Measurements from ENCODE around the gene EPS8.

EPS8 gene

DNA sequence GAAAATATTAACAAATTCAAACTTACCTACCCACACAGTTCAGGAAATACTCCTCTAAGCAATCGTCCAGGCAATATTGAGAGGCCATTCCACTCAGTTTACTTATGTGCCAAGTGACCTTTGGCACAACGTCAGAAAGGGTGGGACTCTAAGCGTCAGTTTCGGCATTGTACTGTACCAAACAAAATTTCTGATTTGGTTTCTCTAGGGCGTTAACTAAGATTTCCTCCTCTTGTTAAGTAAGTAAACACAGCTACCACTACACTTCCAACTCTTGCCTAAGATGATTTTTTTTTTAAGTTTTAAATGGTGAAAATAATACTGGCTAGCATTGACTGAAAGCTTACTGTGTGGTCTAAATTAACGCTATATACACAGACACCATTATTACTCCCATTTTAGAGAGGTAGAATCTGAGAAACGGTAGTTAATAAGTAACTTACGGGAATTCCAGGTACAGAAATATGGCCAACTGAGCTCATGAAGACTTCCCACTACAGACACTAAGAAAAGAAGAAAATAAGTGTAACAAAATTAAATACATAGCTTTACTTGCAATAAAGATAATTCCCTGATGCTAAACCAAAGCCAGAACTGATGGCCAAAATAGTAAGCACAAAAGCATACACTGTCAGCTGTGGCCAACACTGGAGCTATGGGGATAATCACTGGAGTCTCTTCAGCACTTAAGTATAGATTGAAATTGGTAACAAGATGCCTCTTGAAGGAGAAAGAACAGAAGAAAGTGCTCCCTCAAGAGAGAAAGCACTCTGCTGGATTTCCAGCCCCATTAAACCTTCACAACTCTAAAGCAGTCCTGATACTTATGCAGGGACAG lies 76.1 kb downstream of the EPS8 start:
- no peak for DNase-seq

DNA sequence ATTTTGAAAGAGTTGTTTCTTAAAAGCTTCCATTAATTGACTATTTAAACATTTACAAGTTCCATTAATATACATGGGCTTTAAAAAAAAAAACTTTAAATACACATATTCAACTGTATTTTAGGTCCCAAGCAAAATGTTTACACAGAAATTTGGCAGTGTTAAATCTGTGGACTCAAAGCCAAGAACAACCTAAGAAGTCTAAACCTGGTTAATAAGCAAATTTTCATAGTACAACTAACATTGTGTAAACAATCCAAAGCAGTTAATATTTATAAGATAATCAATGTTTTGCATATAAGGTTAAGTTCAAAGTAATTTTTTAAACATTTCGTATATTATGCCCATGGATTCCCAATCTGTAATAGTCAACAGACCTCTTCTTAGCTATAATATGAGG lies 77.0 kb downstream of the EPS8 start:
- DNase-seq = no peak

DNA sequence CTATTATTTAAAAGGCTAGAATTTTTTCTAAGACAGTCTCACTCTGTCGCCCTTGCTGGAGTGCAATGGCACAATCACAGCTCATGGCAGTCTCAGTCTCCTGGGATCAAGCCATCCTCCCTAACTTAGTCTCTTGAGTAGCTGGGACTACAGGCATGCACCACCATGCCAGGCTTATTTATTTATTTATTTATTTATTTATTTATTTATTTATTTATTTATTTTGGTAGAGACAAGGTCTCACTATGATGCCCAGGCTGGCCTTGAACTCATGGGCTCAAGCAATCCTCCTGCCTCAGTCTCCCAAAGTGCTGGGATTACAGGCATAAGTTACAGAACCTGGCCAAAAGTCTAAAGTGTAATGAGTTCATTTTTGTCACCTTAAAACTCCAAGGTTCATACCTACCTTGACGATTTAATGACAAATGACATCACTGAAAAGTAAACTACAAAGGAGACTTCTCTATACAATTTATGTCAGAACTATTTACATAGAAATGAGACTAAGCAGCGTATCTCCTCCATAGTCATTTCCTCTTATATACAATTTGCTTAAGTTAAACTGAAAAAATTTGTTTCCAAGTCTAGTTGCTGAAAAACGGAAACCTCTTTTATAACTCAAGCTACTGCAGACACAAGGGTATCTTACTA lies 78.2 kb downstream of the EPS8 start:
- no peak for DNase-seq

DNA sequence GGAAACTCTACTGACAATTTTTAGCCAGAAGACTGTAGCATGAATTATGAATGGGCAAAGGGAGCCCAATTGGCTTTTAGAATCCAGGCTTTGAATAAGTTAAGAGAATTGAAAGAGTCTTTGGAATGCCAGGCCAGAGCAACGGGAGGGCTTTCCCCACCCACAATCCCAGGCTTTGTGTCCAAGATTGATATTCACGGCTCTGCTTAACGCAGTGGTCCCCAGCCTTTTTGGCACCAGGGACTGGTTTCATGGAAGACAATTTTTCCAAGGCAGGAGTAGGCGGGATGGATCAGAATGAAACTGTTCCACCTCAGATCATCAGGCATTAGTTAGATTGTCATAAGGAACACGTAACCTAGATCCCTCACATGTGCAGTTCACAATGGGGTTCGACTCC lies 79.6 kb downstream of the EPS8 start:
- DNase-seq = no peak

DNA sequence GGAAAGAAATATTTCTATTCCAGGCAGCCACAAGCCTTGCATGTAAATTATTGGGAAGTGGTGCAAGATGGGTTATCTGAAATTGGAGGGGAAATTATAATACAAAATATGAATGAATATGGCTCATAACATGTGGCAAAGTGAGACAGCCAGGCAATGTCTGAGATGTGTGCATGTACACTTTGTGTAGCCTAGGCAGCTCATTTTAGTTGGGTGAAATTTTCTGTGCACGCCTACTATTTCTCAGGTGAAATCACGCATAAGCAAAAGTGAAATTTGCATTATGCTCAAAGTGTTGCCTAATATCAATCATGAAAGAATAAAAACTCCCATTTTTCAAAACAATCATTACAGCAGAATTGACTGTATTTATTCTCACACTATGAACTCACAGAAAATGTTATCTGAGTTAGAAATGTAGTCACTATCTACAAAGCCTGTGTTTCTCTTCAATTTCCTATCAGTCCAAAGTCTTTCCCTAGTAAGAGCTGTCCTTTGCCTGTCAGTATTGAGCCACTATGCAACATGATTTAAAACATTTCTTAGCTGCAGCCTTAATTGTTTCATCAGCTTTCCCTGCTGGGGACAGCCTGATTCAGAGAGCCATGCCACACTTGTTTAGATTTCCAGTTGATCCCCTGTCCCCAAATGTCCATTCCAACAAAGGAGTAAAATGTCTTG lies 80.7 kb downstream of the EPS8 start:
- no peak for DNase-seq

DNA sequence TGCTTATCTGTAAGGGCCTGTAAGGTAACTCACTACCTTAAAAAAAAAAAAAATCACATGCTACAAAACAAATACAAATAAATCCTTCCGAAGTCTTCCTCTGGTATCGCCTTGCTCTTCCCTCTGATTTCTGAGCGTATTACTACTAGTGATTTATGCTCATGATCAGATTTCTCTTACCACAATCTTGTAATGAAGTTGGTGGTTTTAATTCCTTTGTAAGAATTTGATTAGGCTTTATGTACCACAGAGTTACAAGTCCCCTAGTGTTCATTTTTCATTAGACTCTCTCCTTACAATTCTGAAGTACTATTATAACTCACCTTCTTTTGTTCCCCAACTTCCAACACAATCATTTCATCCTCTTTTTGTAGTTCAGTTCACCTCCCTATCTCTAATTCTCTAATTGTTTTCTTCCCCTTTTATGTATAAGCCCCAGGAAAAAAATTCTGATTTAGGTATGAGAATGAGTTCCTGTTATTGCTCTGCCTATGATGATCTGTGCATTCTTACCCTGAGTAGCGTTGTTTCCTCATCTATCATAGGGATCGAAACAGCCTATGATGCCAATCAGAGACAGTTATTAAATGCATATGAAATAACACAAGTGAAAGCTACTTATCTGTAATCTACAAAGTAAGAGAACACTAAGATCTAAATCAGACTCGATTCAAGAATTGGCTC lies 81.5 kb downstream of the EPS8 start:
- no peak for DNase-seq

DNA sequence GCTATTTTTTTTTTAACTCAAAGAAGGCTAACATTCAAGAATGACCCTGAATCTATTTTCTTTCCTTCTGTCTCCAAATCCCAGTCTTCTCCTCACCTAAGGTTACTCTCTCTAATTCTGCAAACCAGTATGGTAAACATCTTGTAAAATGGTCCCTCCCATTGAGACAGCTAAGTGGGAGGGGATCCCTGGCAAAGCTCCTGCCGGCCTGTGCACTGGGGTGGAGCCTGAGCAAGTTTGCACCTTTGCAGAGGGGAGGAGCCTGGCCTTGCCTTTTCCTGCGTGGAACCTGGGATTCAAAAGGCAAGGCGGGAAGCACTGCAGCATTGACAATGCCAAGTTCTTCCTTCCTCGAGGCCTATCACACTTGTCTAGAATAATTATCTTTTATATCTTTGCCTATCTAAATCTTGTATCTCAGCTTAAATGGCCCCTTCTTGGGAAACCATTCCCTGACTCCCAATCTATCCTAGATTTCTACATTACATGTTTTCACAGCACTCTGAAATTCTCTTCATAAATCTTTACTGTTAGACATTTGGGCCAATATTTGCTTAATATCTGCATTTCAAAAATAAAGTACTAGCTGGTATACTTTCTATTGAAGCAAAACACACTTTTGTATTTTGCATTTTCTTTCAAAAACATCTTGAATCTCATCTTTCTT lies 83.0 kb downstream of the EPS8 start:
- no peak for DNase-seq

DNA sequence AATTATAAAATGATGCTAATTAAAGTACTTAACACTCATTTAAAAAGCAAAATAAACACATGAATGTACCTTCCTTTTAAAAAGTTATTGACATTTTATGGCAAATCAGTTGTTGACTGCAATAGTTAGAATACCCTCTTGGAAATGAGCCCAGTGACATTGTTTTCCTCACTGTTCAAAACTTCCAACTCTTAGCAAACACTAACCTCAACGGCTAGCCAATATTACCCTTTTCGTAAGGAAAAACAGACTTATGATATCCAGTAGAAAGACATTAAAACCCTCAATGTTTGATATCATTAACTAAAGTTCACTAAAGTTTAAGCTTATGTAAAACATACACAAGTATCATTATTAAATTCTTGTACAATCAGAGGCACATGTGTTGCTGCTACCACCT lies 83.6 kb downstream of the EPS8 start:
- DNase-seq = no peak

DNA sequence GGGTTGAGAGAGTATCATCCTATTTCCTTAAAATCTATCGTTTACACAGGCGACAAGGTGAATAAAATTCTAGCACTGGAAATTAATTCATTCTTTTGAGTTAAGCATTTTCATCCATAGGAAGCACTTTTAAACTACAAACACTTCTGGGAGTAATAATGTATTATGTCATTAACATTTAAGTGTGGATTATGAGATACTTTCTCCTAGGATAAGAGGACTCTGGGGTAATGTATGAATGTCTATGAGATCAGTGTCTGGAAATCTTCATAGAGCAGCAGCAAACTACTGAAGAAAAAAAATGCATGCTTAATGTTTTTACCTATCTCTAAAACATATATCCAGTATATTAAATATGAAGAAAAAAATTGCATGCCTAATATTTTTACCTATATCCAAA lies 86.9 kb downstream of the EPS8 start:
- DNase-seq = no peak

DNA sequence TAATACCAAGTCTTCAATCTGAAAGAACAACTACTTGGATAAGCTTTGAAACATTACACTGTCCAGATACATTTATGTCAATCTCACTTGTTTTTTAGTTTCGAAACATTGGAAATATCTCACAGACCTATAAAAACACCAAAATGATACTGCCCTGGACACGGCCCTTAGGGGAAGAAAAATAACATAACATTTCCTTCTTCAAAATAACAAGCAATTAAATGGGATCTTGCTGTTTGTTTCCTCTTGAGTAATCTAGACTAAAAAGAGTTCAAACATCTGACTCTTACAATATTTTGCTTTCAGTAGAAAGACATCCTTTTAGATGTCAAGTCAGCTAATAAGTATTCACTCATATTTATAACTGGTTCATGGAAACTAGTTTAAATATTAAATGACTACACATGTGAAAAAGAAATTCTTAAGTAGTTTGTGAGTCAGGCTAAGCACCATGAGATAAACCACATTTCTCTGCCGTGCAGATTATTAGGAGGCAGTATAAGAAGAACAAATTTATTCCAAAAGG lies 87.5 kb downstream of the EPS8 start:
- DNase-seq = no peak

DNA sequence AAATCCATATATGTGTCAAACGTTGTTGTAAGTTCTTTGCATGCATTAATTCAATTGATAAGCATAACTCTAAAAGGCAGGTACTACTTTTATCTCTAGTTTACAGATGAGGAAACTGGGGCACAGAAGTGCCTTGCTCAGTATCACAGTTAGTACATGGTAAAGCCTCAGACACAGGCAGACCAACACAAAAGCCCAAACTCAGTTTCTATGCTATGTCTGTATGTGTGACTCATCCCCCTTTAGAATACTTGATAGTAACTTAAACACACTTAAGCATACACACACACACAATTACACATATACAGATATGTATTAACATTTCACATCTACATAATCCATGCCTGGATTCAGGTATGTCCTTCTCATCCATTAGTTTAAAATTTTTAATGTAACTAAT lies 88.0 kb downstream of the EPS8 start:
- no peak for DNase-seq

DNA sequence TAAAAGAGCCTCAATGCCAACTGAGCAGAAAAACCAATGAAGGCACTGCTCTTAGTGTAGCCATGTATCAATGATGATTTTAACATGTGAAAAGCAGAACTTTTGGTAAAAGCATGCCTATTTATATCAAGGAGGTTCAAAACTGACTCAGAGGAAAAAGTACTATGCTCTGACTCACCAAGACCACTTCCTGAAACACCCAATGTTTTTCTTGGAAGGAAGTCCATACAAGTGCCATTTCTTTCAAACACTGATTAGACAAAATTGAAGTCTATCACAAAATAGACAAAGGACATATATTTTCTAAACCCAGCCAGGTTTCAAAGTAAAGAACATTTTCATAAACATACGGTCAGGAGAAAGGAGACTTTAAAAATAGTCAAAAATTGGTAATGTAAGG lies 88.6 kb downstream of the EPS8 start:
- DNase-seq = no peak

DNA sequence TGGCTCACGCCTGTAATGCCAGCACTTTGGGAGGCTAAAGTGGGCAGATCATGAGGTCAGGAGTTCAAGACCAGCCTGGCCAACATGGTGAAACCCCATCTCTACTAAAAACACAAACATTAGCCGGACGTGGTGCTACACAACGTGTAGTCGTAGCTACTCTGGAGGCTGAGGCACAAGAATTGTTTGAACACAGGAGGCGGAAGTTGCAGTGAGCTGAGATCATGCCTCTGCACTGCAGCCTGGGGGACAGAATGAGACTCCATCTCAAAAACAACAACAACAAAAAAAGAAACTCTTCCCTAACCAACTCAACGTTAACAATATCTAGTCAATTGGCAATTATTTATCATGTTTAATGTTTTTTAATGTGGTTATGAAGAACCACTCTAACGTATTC lies 89.3 kb downstream of the EPS8 start:
- DNase-seq = no peak

DNA sequence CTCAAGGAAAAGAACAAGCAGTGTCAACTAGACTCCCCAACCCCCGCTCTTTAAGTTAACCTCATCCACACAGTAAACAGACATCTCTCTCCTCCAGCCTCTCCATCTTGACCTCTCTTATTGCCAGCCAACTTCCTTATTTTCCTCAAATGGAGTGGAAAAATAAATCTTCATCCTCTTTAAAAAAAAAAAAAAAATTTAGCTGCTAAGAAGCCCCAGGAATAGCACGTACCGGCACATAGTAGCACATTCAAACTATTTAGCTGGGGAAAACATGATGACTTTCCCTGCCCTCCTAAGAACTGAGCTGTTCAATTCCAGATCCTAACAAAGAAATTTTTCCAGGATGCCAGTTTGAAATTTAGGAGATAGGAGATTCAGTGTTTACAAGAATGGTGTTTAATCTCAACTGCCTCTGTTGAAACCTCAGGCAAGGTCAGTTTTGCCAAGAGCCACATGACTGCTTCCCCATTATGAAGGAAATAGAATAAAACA lies 90.8 kb downstream of the EPS8 start:
- DNase-seq = no peak

DNA sequence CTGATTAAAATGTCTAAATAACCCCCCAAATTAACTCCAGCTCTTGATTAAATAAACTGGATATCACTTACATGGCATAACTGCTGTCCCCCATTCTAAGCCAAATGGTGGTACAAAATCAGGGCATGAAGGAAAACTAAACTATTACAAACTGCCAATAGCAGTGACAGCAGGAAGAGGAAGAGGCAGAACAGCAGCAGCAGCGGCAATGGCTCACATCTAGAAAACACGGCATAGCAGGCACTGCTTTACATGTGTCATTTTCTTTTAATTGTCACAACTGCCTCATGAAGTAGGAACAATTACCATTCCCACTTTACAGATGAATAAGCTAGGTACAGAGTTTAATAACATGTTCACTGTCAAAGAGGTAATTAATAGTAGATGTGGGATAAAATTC lies 92.0 kb downstream of the EPS8 start:
- DNase-seq = no peak

DNA sequence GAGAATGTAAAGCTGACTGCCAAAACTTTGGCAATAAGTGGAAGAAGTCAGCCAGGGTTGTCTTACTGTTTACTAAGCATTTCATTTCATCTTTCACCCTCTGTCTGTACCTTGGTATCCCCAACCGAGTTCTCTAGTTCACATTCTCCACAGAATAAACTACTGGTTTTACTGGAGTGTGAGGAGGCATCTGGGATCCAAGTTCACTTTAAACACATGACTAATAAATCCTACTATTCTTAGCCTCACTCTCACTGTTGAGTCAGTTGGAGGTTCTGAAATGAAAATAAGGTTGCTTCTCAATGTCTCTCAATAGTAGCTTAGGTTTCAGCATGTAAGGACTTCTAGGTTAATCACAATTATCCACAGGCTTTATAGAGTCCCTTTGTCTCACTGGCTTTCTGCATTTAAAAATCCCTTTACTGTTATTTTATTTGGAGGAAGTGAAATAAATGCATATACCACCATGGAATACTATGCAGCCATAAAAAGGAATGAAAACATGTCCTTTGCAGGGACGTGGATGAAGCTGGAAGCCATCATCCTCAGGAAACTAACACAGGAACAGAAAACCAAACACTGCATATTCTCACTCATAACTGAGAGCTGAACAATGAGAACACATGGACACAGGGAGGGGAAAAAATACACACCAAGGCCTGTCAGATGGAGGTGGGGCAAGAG lies 95.8 kb downstream of the EPS8 start:
- no peak for DNase-seq

DNA sequence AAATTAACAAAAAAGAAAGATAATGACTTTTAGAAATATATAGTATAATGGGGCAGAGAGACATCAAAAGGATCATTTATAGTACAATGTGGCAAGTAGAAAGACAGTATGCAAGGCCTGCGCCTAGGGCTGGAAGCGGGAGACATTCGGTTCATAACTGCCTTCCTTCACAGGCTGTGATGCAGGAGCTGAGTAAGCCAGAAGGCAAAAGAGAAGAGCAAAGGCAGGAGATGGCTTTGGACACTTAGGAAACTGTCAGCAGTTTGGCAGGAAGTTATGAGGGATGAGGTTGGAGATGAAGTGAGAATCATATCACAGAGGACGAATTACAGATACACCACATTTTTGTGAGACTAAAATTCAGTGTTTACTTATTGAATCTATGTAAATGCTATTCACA lies 97.8 kb downstream of the EPS8 start:
- no peak for DNase-seq

DNA sequence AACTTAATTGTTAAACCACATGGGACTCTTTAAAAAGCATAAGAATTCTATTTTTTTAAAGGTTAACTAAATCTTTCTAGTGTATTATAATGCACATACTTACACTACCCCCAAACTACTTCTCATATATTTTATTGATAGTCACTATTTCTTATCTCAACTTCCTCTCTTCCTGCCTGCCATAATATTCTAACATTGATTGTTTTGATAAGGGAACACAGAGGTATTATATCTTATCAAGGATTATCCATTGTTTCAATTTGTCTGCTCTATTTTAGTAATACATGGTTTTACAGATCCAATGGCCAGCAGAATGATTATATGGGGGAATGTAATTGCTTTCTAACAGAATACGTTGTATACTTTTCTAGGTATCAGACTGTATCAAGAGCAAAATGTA lies 98.9 kb downstream of the EPS8 start:
- DNase-seq = no peak

DNA sequence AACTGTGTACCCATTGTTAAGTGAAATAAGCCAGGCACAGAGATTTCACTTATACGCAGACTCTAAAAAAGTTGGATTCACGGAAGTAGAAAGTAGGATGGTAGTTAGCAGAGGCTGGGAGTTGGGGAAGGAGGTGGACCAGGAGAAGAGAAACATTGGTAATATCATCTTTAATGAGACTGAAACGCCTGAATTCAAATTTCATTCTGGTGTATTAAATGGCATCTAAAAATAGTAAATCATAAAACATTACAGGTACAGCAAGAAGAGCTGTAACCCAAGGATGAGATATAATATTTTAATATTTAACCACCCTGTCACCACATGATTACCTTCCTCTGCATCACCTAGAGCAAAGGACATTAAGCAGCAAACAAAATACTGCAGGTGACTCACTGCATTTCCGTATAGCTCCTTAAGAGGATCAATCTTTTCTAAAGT lies 99.4 kb downstream of the EPS8 start:
- DNase-seq = no peak

DNA sequence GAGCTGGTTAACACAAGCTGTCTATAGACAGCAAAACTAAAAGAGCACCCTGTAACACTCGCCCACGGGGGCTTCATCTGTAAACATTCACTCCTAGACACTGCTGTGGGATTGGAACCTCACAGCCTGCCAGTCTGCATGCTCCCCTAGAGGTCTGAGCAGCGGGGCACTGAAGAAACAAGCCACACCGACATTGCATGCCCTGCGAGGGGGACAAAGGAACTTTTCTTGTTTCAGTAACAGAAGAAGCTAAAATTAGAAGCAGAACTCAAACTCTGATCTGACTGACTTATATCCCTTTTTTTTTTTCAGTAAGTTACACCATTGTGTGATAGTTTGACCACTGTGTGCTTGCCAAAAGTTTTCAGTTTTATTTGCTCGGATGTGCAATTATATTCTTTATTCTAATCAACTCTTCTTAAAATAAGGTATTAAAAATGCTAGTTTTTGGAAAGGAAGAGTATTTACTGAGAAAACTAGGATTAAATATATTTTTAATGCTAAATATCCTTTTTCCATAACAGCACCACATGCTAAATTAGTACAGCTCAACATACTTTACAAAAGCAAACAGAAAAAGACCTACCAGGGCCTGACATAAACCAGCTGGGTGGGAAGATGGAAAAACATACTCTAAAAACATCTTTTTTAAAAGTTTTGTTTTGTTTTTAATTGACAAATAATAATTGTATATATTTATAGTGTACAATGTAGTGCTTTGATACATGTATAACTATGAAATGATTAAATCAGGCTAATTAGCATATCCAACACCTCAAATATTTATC lies 100.2 kb downstream of the EPS8 start:
- DNase-seq = no peak

DNA sequence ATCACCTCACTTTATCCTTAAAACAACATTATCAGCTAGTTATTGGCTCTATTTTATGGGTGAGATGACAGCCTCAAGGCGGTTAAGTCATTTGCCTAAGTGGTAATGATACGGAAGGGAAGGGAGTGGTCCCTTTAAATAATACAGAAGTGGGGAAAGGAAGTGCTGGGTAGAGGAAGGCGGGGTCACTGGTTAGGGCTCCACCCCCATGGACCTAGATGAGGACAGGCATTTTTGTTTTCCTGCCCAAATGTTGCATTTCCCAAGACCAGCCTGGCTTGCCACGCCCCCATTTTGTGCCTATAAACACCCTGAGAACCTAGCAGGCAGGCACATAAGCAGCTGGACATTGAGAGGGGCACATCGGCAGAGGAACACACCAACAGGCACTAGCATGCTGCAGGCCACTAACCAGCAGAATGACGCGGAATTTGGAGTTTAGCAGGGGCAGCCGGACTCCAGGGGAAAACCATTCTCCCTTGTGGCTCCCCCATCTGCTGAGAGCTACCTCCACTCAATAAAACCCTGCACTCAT lies 100.9 kb downstream of the EPS8 start:
- DNase-seq = no peak

Measured in NCI-H1092 treated with DMSO at 0.1 percent for 48 hours (cell line).